ENCODE measurements around the gene CELF4.

Gene CELF4

GRCh38 chr18:37253394-37254235, 312.0 kb downstream of the CELF4 start:
- H3K4me3 ChIP-seq: no peak overlapping the region
- DNase-seq (ENCODE audit: low spot score in 2 of 2): peak in 1 of 2 experiments; percentile 32
- H3K4me1 ChIP-seq: no peaks in the 10 kb centered on the region
- no peaks in the 10 kb centered on the region for H3K9me3 ChIP-seq
- H3K27me3 ChIP-seq (ENCODE audit: low read depth): no peaks in the 10 kb centered on the region; the same call in 1 of the 2 replicates
- no peaks in the 10 kb centered on the region for H3K36me3 ChIP-seq (replicated peaks)
- in situ Hi-C loops (cut with MboI; ENCODE audit: low sequenced_read_pairs): no loop called here

GRCh38 chr18:37252854-37253393, 312.7 kb downstream of the CELF4 start:
- no peak overlapping the region for H3K4me3 ChIP-seq
- H3K27me3 ChIP-seq (ENCODE audit: low read depth): no peaks in the 10 kb centered on the region; the same call in 1 of the 2 replicates
- no peaks in the 10 kb centered on the region for H3K36me3 ChIP-seq (replicated peaks)
- H3K4me1 ChIP-seq: no peaks in the 10 kb centered on the region
- no peaks in the 10 kb centered on the region for H3K9me3 ChIP-seq
- no peak for DNase-seq (ENCODE audit: low spot score in 2 of 2)
- in situ Hi-C loops (cut with MboI; ENCODE audit: low sequenced_read_pairs): no loop called here

- in situ Hi-C loops (cut with MboI; ENCODE audit: low sequenced_read_pairs): no loop called here
- H3K9me3 ChIP-seq: no peaks in the 10 kb centered on the region
- no peaks in the 10 kb centered on the region for H3K36me3 ChIP-seq (replicated peaks)
- DNase-seq (ENCODE audit: low spot score in 2 of 2): no peak
- H3K27me3 ChIP-seq (ENCODE audit: low read depth): no peaks in the 10 kb centered on the region
- no peaks in the 10 kb centered on the region for H3K4me1 ChIP-seq
- no peak overlapping the region for H3K4me3 ChIP-seq
Observed at GRCh38 chr18:37252342-37252741, 313.3 kb downstream of the CELF4 start.

- DNase-seq (ENCODE audit: low spot score in 2 of 2): no peak
- Histone ChIP-seq H3K27me3 (ENCODE audit: low read depth) (no peaks in the 10 kb centered on the region), H3K36me3 (replicated peaks) (no peaks in the 10 kb centered on the region), H3K4me3 (no peak overlapping the region), H3K9me3 (no peaks in the 10 kb centered on the region), H3K4me1 (no peaks in the 10 kb centered on the region)
- in situ Hi-C loops (cut with MboI; ENCODE audit: low sequenced_read_pairs): no loop called here
Observed at GRCh38 chr18:37251679-37252078, 313.9 kb downstream of the CELF4 start.

- H3K9me3 ChIP-seq: no peaks in the 10 kb centered on the region
- in situ Hi-C loops (cut with MboI; ENCODE audit: low sequenced_read_pairs): no loop called here
- no peak overlapping the region for H3K4me3 ChIP-seq
- no peaks in the 10 kb centered on the region for H3K36me3 ChIP-seq (replicated peaks)
- no peaks in the 10 kb centered on the region; the same call in 1 of the 2 replicates for H3K27me3 ChIP-seq (ENCODE audit: low read depth)
- H3K4me1 ChIP-seq: no peaks in the 10 kb centered on the region
- DNase-seq (ENCODE audit: low spot score in 2 of 2): no peak
Observed at GRCh38 chr18:37249895-37250618, 315.5 kb downstream of the CELF4 start.

GRCh38 chr18:37249171-37249886, 316.3 kb downstream of the CELF4 start:
- no peaks in the 10 kb centered on the region for H3K36me3 ChIP-seq (replicated peaks)

GRCh38 chr18:37248281-37248680, 317.3 kb downstream of the CELF4 start:
- in situ Hi-C loops (cut with MboI; ENCODE audit: low sequenced_read_pairs): no loop called here
- Histone ChIP-seq H3K27me3 (ENCODE audit: low read depth) (no peaks in the 10 kb centered on the region; the same call in 1 of the 2 replicates), H3K36me3 (replicated peaks) (no peaks in the 10 kb centered on the region), H3K9me3 (no peaks in the 10 kb centered on the region), H3K4me1 (no peaks in the 10 kb centered on the region), H3K4me3 (no peak overlapping the region)
- DNase-seq (ENCODE audit: low spot score in 2 of 2): no peak

More at GRCh38 chr18:37249171-37249886, 316.3 kb downstream of the CELF4 start:
- Histone ChIP-seq H3K4me3 (no peak overlapping the region), H3K9me3 (no peaks in the 10 kb centered on the region), H3K4me1 (no peaks in the 10 kb centered on the region), H3K27me3 (ENCODE audit: low read depth) (no peaks in the 10 kb centered on the region; the same call in 1 of the 2 replicates)
- in situ Hi-C loops (cut with MboI; ENCODE audit: low sequenced_read_pairs): no loop called here
- no peak for DNase-seq (ENCODE audit: low spot score in 2 of 2)

GRCh38 chr18:37247497-37248161, 318.0 kb downstream of the CELF4 start:
- no peaks in the 10 kb centered on the region for H3K36me3 ChIP-seq (replicated peaks)
- no peaks in the 10 kb centered on the region; the same call in 1 of the 2 replicates for H3K27me3 ChIP-seq (ENCODE audit: low read depth)
- no peaks in the 10 kb centered on the region for H3K4me1 ChIP-seq
- DNase-seq (ENCODE audit: low spot score in 2 of 2): no peak
- H3K4me3 ChIP-seq: no peak overlapping the region
- in situ Hi-C loops (cut with MboI; ENCODE audit: low sequenced_read_pairs): no loop called here
- H3K9me3 ChIP-seq: no peaks in the 10 kb centered on the region

GRCh38 chr18:37246779-37247340, 318.7 kb downstream of the CELF4 start:
- Histone ChIP-seq H3K27me3 (ENCODE audit: low read depth) (no peaks in the 10 kb centered on the region; the same call in 1 of the 2 replicates), H3K9me3 (no peaks in the 10 kb centered on the region), H3K36me3 (replicated peaks) (no peaks in the 10 kb centered on the region), H3K4me1 (no peaks in the 10 kb centered on the region), H3K4me3 (no peak overlapping the region)
- DNase-seq (ENCODE audit: low spot score in 2 of 2): no peak
- in situ Hi-C loops (cut with MboI; ENCODE audit: low sequenced_read_pairs): no loop called here

GRCh38 chr18:37244618-37245017, 321.0 kb downstream of the CELF4 start:
- in situ Hi-C loops (cut with MboI; ENCODE audit: low sequenced_read_pairs): no loop called here
- no peak overlapping the region for H3K4me3 ChIP-seq
- H3K9me3 ChIP-seq: no peaks in the 10 kb centered on the region
- no peaks in the 10 kb centered on the region for H3K4me1 ChIP-seq
- DNase-seq (ENCODE audit: low spot score in 2 of 2): no peak
- H3K36me3 ChIP-seq (replicated peaks): no peaks in the 10 kb centered on the region
- H3K27me3 ChIP-seq (ENCODE audit: low read depth): no peaks in the 10 kb centered on the region; the same call in 1 of the 2 replicates

GRCh38 chr18:37243741-37244140, 321.9 kb downstream of the CELF4 start:
- no peaks in the 10 kb centered on the region for H3K9me3 ChIP-seq
- no peak for DNase-seq (ENCODE audit: low spot score in 2 of 2)
- H3K4me3 ChIP-seq: no peak overlapping the region
- H3K36me3 ChIP-seq (replicated peaks): no peaks in the 10 kb centered on the region
- no peaks in the 10 kb centered on the region for H3K4me1 ChIP-seq
- in situ Hi-C loops (cut with MboI; ENCODE audit: low sequenced_read_pairs): no loop called here
- H3K27me3 ChIP-seq (ENCODE audit: low read depth): no peaks in the 10 kb centered on the region; the same call in 1 of the 2 replicates

- no peaks in the 10 kb centered on the region; the same call in 1 of the 2 replicates for H3K27me3 ChIP-seq (ENCODE audit: low read depth)
- H3K4me3 ChIP-seq: no peak overlapping the region
- no peaks in the 10 kb centered on the region for H3K36me3 ChIP-seq (replicated peaks)
Observed at GRCh38 chr18:37242826-37243560, 322.6 kb downstream of the CELF4 start.

More at GRCh38 chr18:37242826-37243560, 322.6 kb downstream of the CELF4 start:
- no peaks in the 10 kb centered on the region for H3K4me1 ChIP-seq
- no peak for DNase-seq (ENCODE audit: low spot score in 2 of 2)
- no peaks in the 10 kb centered on the region for H3K9me3 ChIP-seq
- in situ Hi-C loops (cut with MboI; ENCODE audit: low sequenced_read_pairs): no loop called here
